AG04450 (cell line): Measurements from ENCODE around the gene LETM1. TPM values are rescaled to one million over a fixed set of nuclear protein-coding genes. Genes with fewer than 3 reads are reported as not detected.

Experiments used
- CTCF ChIA-PET: fragments of 300-600, 350-600 bp; formaldehyde crosslinking; extraction: SDS; loops from one replicate; lab custom pipeline; 2022; ENCODE audit warnings: antibody characterized with exemption, inconsistent platforms; lab: Charles Lee
- POLR2A ChIA-PET: fragments of 350-600 bp; formaldehyde crosslinking; extraction: SDS; loops from one replicate; lab custom pipeline; 2021; ENCODE audit warnings: antibody characterized with exemption, inconsistent platforms; lab: Yijun Ruan, JAX
- DNase-seq: peaks from one replicate; pipeline ENCODE4 v3.0.0-alpha.2; 2011; ENCODE audit warnings: low read depth, low spot score
- H3K27ac ChIP-seq: one replicate; pipeline ENCODE4 v1.5.1; 2012; ENCODE audit warnings: low read depth, low read length, control low read depth
- H3K27me3 ChIP-seq: one replicate; pipeline ENCODE4 v1.6.0; 2012; ENCODE audit warnings: low read length; ENCODE audit not compliant: control insufficient read depth, insufficient read depth
- H3K4me3 ChIP-seq: 2 replicates; pipeline ENCODE4 v1.5.1; 2011; ENCODE audit warnings: mild to moderate bottlenecking, low read depth, low read length, control low read depth
- H3K9me3 ChIP-seq: 2 replicates; pipeline ENCODE4 v1.5.1; 2012; ENCODE audit warnings: low read length; ENCODE audit not compliant: control insufficient read depth, insufficient read depth
- CTCF ChIP-seq: IDR thresholded peaks from 2 replicates; pipeline ENCODE4 v1.5.1; 2011; ENCODE audit warnings: low read depth, low read length, control low read depth, inconsistent platforms
- polyA plus RNA-seq: library from polyadenylated mRNA; depleted of rRNA; stranded (reverse); fragments of >200 nt; gene quantifications from 2 replicates; pipeline ENCODE4 v1.2.3, GENCODE V29; 2011

Gene LETM1
- polyA plus RNA-seq, 1 experiment = 11.9 TPM

DNA sequence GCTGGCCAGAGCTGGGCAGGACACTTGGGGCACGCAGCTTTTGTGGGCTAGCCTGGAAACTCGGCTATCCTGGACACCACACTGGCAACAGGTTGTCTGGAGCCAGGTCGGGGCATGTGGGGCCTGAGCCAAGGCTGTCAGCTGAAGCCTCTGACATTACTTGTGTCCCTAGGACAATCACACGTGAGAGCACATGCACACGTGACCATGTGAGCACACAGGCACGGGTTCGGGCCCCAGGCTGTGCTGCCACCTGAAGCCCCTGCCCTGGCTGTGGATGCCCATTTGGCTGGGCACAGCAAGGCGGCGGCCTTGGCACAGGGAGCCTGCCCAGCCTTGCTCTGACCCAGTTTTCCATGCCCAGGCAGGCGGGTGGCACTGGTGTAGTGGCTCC is 71.6 kb downstream of the LETM1 start:
- ChIA-PET CTCF (interaction anchor here (0.9 kb wide), 1 partner anchor 17 kb away, joined by 5 read pairs; no protein-coding TSS in a partner anchor), POLR2A (interaction anchor here (0.7 kb wide), 1 partner anchor 64 kb away, joined by 3 read pairs; no protein-coding TSS in a partner anchor)
- peaks cover 14% of the 10 kb centered on the region for H3K27me3 ChIP-seq
- no peak for DNase-seq
- H3K4me3 ChIP-seq = no peak overlapping the region
- no peak for TF ChIP-seq CTCF
- H3K27ac ChIP-seq = no peak overlapping the region
- H3K9me3 ChIP-seq = no peaks in the 10 kb centered on the region; the same call in 1 of the 2 replicates

GRCh38 chr4:1783970-1784369 is 72.0 kb downstream of the LETM1 start:
- H3K27me3 ChIP-seq = peaks cover 14% of the 10 kb centered on the region
- H3K4me3 ChIP-seq = no peak overlapping the region
- DNase-seq = no peak
- POLR2A ChIA-PET = interaction anchor here (0.7 kb wide), 1 partner anchor 65 kb away, joined by 3 read pairs; no protein-coding TSS in a partner anchor
- no peak for TF ChIP-seq CTCF
- CTCF ChIA-PET = interaction anchor here (0.9 kb wide), 1 partner anchor 16 kb away, joined by 5 read pairs; no protein-coding TSS in a partner anchor
- H3K9me3 ChIP-seq = no peaks in the 10 kb centered on the region; the same call in 1 of the 2 replicates
- no peak overlapping the region for H3K27ac ChIP-seq

- POLR2A ChIA-PET = interaction anchor here (0.6 kb wide), 1 partner anchor 8 kb away, joined by 3 read pairs; no protein-coding TSS in a partner anchor
Observed at GRCh38 chr4:1783015-1783414, 72.9 kb downstream of the LETM1 start.

DNA sequence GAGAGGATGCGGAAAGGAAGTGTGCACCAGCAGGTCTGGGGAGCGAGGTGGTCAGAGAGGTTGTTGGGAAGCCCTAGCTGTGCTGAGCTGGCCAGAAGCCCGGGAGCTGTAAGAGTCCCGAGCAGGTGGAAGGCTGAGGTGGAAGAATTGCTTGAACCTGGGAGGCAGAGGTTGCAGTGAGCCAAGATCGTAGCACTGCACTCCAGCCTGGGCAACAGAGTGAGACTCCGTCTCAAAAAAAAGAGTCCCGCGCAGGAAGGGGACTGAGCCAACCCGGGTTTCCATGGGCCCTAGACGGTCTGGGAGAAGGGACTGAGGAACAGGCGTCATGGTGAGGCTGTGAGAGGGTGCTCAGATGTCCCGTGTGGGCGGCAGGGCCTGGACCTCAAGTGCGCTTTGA is 75.5 kb downstream of the LETM1 start:
- no peak overlapping the region for H3K4me3 ChIP-seq
- peaks cover 21% of the 10 kb centered on the region for H3K27me3 ChIP-seq
- no peak for TF ChIP-seq CTCF
- no peak for DNase-seq
- POLR2A ChIA-PET = no interaction called here
- no peak overlapping the region for H3K27ac ChIP-seq
- H3K9me3 ChIP-seq = no peaks in the 10 kb centered on the region; the same call in 1 of the 2 replicates
- CTCF ChIA-PET = interaction anchor here (0.6 kb wide), 1 partner anchor 77 kb away, joined by 3 read pairs; no protein-coding TSS in a partner anchor

More at GRCh38 chr4:1783015-1783414, 72.9 kb downstream of the LETM1 start:
- Histone ChIP-seq H3K9me3 (no peaks in the 10 kb centered on the region; the same call in 1 of the 2 replicates), H3K4me3 (no peak overlapping the region), H3K27ac (no peak overlapping the region), H3K27me3 (peaks cover 14% of the 10 kb centered on the region)
- DNase-seq = no peak
- CTCF ChIA-PET = no interaction called here
- TF ChIP-seq CTCF = no peak

- POLR2A ChIA-PET = interaction anchor here (0.6 kb wide), 1 partner anchor 80 kb away, joined by 4 read pairs; no protein-coding TSS in a partner anchor
- Histone ChIP-seq H3K27ac (no peak overlapping the region), H3K9me3 (no peaks in the 10 kb centered on the region; the same call in 1 of the 2 replicates), H3K27me3 (peaks cover 19% of the 10 kb centered on the region), H3K4me3 (no peak overlapping the region)
- TF ChIP-seq CTCF = no peak
- no peak for DNase-seq
- CTCF ChIA-PET = no interaction called here
Observed at GRCh38 chr4:1779588-1780382, 76.2 kb downstream of the LETM1 start.
